Neural progenitor cell (in vitro differentiated cells): Measurements from ENCODE around the gene SMIM45.

Experiments used
- DNase-seq: peaks from one replicate; pipeline ENCODE4 v3.0.0-alpha.2; 2016; ENCODE audit warnings: low spot score
- H2AFZ ChIP-seq: fragments of 200-600 bp; sonication (generic); replicated peaks from 2 replicates; pipeline ENCODE4 v1.6.1; 2016; ENCODE audit warnings: antibody characterized with exemption
- H3F3A ChIP-seq: fragments of 200-600 bp; sonication (generic); 2 replicates; pipeline ENCODE4 v1.6.1; 2016; ENCODE audit warnings: antibody characterized with exemption, low read depth
- H3K27ac ChIP-seq: fragments of 200-600 bp; sonication (generic); 2 replicates; pipeline ENCODE4 v1.5.1; 2016; ENCODE audit warnings: mild to moderate bottlenecking
- H3K27me3 ChIP-seq: fragments of 200-600 bp; sonication (generic); 2 replicates; pipeline ENCODE4 v1.6.1; 2016; ENCODE audit warnings: mild to moderate bottlenecking, moderate library complexity
- H3K36me3 ChIP-seq: fragments of 200-600 bp; sonication (generic); 2 replicates; pipeline ENCODE4 v1.5.1; 2016
- H3K4me1 ChIP-seq: fragments of 200-600 bp; sonication (generic); 2 replicates; pipeline ENCODE4 v1.6.1; 2016; ENCODE audit warnings: mixed run types
- H3K4me2 ChIP-seq: fragments of 200-600 bp; sonication (generic); 2 replicates; pipeline ENCODE4 v1.6.1; 2016
- H3K4me3 ChIP-seq: fragments of 200-600 bp; sonication (generic); 2 replicates; pipeline ENCODE4 v1.5.1; 2016
- H3K79me2 ChIP-seq: fragments of 200-600 bp; sonication (generic); 2 replicates; pipeline ENCODE4 v1.6.1; 2016; ENCODE audit warnings: low read depth
- H3K9ac ChIP-seq: fragments of 200-600 bp; sonication (generic); 2 replicates; pipeline ENCODE4 v1.6.1; 2016
- H3K9me3 ChIP-seq: fragments of 200-600 bp; sonication (generic); 2 replicates; pipeline ENCODE4 v1.5.1; 2016; ENCODE audit warnings: low read depth
- H4K20me1 ChIP-seq: fragments of 200-600 bp; sonication (generic); 2 replicates; pipeline ENCODE4 v1.6.1; 2016; ENCODE audit warnings: low read depth
- H3K27ac Mint-ChIP-seq: 3 replicates; pipeline ENCODE4 v1.8.0; 2021; ENCODE audit warnings: mixed read lengths
- H3K27me3 Mint-ChIP-seq: 2 replicates; pipeline ENCODE4 v1.8.0; 2022; ENCODE audit warnings: low read depth, mild to moderate bottlenecking, inconsistent platforms, moderate library complexity, mixed read lengths; ENCODE audit not compliant: insufficient read depth
- H3K36me3 Mint-ChIP-seq: 3 replicates; pipeline ENCODE4 v1.8.0; 2021; ENCODE audit warnings: mixed read lengths
- H3K4me1 Mint-ChIP-seq: 3 replicates; pipeline ENCODE4 v1.8.0; 2021; ENCODE audit warnings: mixed read lengths
- H3K4me3 Mint-ChIP-seq: 3 replicates; pipeline ENCODE4 v1.8.0; 2021; ENCODE audit warnings: mild to moderate bottlenecking, moderate library complexity, mixed read lengths
- H3K9me3 Mint-ChIP-seq: 3 replicates; pipeline ENCODE4 v1.8.0; 2020; ENCODE audit warnings: mixed read lengths
- CTCF ChIP-seq: fragments of 200-600 bp; sonication (generic); IDR thresholded peaks from 2 replicates; pipeline ENCODE4 v1.5.1; 2017; ENCODE audit warnings: antibody characterized with exemption, mild to moderate bottlenecking
- EZH2 ChIP-seq: fragments of 200-600 bp; sonication (generic); IDR thresholded peaks from 2 replicates; pipeline ENCODE4 v1.6.1; 2017; ENCODE audit warnings: antibody characterized with exemption, mild to moderate bottlenecking, moderate library complexity
- EZH2phosphoT487 ChIP-seq: fragments of 200-600 bp; sonication (generic); IDR thresholded peaks from 2 replicates; pipeline ENCODE4 v1.6.1; 2017; ENCODE audit warnings: antibody characterized with exemption

Gene SMIM45

GRCh38 chr22:41978732-41979131 lies 26.8 kb downstream of the SMIM45 start:
- Histone ChIP-seq H3K27me3 (peaks cover 47% of the 10 kb centered on the region), H3K4me3 (no peak overlapping the region), H3F3A (peaks cover 15% of the 10 kb centered on the region), H3K27ac (no peak overlapping the region), H4K20me1 (peaks cover 4% of the 10 kb centered on the region), H3K9me3 (no peaks in the 10 kb centered on the region), H3K4me2 (no peak overlapping the region), H3K36me3 (no peaks in the 10 kb centered on the region), H3K4me1 (peaks cover 10% of the 10 kb centered on the region), H2AFZ (no peak overlapping the region), H3K79me2 (no peaks in the 10 kb centered on the region), H3K9ac (no peak overlapping the region)
- no peak for DNase-seq
- Mint-ChIP-seq H3K4me3 (peak overlapping the region; percentile 14), H3K36me3 (peaks cover 7% of the 10 kb centered on the region), H3K27ac (no peak overlapping the region), H3K27me3 (peaks cover 23% of the 10 kb centered on the region), H3K4me1 (peaks cover 26% of the 10 kb centered on the region), H3K9me3 (peaks cover 3% of the 10 kb centered on the region)
- no peak for TF ChIP-seq CTCF
- TF ChIP-seq EZH2, result no peak
- TF ChIP-seq EZH2phosphoT487, result no peak

- H3K36me3 Mint-ChIP-seq, result peaks cover 7% of the 10 kb centered on the region
- Histone ChIP-seq H3K36me3 (no peaks in the 10 kb centered on the region), H3K4me1 (peaks cover 10% of the 10 kb centered on the region), H3F3A (peaks cover 15% of the 10 kb centered on the region), H3K4me2 (no peak overlapping the region), H3K27ac (no peak overlapping the region), H3K4me3 (no peak overlapping the region), H3K79me2 (no peaks in the 10 kb centered on the region), H3K9me3 (no peaks in the 10 kb centered on the region), H3K27me3 (peaks cover 38% of the 10 kb centered on the region), H3K9ac (no peak overlapping the region), H4K20me1 (peaks cover 4% of the 10 kb centered on the region), H2AFZ (no peak overlapping the region)
- peaks cover 17% of the 10 kb centered on the region for H3K27me3 Mint-ChIP-seq
- peaks cover 3% of the 10 kb centered on the region for H3K9me3 Mint-ChIP-seq
- DNase-seq, result no peak
- TF ChIP-seq EZH2, result no peak
- no peak for TF ChIP-seq CTCF
- no peak for TF ChIP-seq EZH2phosphoT487
- H3K4me1 Mint-ChIP-seq, result peaks cover 31% of the 10 kb centered on the region
- H3K27ac Mint-ChIP-seq, result no peak overlapping the region
- no peak overlapping the region for H3K4me3 Mint-ChIP-seq
Observed at GRCh38 chr22:41979423-41980250, 27.7 kb downstream of the SMIM45 start.

DNA sequence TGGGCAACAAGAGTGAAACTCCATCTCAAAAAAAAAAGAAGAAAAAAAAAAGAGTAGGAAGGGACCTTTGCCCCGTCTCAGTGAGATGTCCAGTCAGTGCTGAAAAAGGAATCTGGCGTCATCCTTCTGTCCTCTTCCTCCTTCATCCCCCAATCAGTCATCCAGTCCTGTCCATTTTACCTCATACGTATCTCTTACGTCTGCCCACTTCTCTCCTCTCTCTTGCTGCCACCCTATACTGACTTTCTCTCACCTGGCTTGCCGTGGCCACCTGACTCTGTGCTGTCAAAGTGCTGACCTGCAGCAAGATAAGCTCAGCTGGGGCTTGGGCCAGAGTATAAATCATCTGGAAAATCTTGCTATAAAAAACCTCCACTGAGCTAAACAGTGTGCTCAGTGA lies 30.9 kb downstream of the SMIM45 start:
- no peak overlapping the region for H3K4me3 ChIP-seq
- H3K9ac ChIP-seq, result no peak overlapping the region
- Mint-ChIP-seq H3K9me3 (no peaks in the 10 kb centered on the region), H3K36me3 (peaks cover 18% of the 10 kb centered on the region), H3K4me1 (peaks cover 14% of the 10 kb centered on the region), H3K4me3 (no peak overlapping the region), H3K27me3 (peaks cover 6% of the 10 kb centered on the region), H3K27ac (no peak overlapping the region)
- TF ChIP-seq CTCF, result no peak
- no peak for TF ChIP-seq EZH2phosphoT487
- no peaks in the 10 kb centered on the region for H3K4me1 ChIP-seq
- H3K9me3 ChIP-seq, result no peaks in the 10 kb centered on the region
- H3K79me2 ChIP-seq, result no peaks in the 10 kb centered on the region
- peaks cover 7% of the 10 kb centered on the region for H3K27me3 ChIP-seq
- no peaks in the 10 kb centered on the region for H3K36me3 ChIP-seq
- H3K4me2 ChIP-seq, result no peak overlapping the region
- no peak overlapping the region for H3K27ac ChIP-seq
- peaks cover 3% of the 10 kb centered on the region for H4K20me1 ChIP-seq
- no peak overlapping the region for H2AFZ ChIP-seq
- H3F3A ChIP-seq, result no peaks in the 10 kb centered on the region
- DNase-seq, result no peak
